HG03103 (cell line): ENCODE data around the gene IGFBP7.

Experiments
- ATAC-seq: cut with Tn5 transposase; IDR thresholded peaks from one replicate; pipeline ENCODE4 v1.9.1; 2021; ENCODE audit warnings: low read depth; ENCODE audit not compliant: unreplicated experiment

Gene IGFBP7

GRCh38 chr4:57131849-57132742 is 21.9 kb upstream of the IGFBP7 start:
- no peak for ATAC-seq

- ATAC-seq: no peak
Observed at GRCh38 chr4:57129477-57129876, 19.3 kb upstream of the IGFBP7 start.

- ATAC-seq: no peak
Observed at GRCh38 chr4:57127361-57127760, 17.2 kb upstream of the IGFBP7 start.

- no peak for ATAC-seq
Observed at GRCh38 chr4:57125996-57126395, 15.8 kb upstream of the IGFBP7 start.

- ATAC-seq: no peak
Observed at GRCh38 chr4:57124145-57124544, 14.0 kb upstream of the IGFBP7 start.

- no peak for ATAC-seq
Observed at GRCh38 chr4:57122959-57123358, 12.8 kb upstream of the IGFBP7 start.

GRCh38 chr4:57119054-57119651 is 9.0 kb upstream of the IGFBP7 start:
- ATAC-seq: no peak

- no peak for ATAC-seq
Observed at GRCh38 chr4:57117491-57117890, 7.3 kb upstream of the IGFBP7 start.

GRCh38 chr4:57116245-57116644 is 6.1 kb upstream of the IGFBP7 start:
- no peak for ATAC-seq

- ATAC-seq: no peak
Observed at GRCh38 chr4:57114973-57115372, 4.8 kb upstream of the IGFBP7 start.

GRCh38 chr4:57113870-57114269 is 3.7 kb upstream of the IGFBP7 start:
- ATAC-seq: no peak

GRCh38 chr4:57110640-57111511 is 691 bp upstream of the IGFBP7 start:
- no peak for ATAC-seq

- ATAC-seq: no peak
Observed at GRCh38 chr4:57109411-57109846, 756 bp downstream of the IGFBP7 start.

GRCh38 chr4:57106181-57106580 is 4.0 kb downstream of the IGFBP7 start:
- no peak for ATAC-seq

- no peak for ATAC-seq
Observed at GRCh38 chr4:57104706-57105560, 5.3 kb downstream of the IGFBP7 start.

GRCh38 chr4:57103051-57103450 is 7.1 kb downstream of the IGFBP7 start:
- no peak for ATAC-seq

- ATAC-seq: no peak
Observed at GRCh38 chr4:57102050-57102624, 8.0 kb downstream of the IGFBP7 start.

GRCh38 chr4:57100979-57101651 is 9.1 kb downstream of the IGFBP7 start:
- no peak for ATAC-seq

- no peak for ATAC-seq
Observed at GRCh38 chr4:57099363-57099762, 10.8 kb downstream of the IGFBP7 start.
